HUES6 (cell line): Measurements from ENCODE around the gene NCOA1.
"Not testable (repeated sequence)": the region's sequence is repeated elsewhere in the genome, so short reads cannot be mapped to it uniquely, and the experiment has no call there.

Source experiments
- H3K27ac ChIP-seq: 2 replicates; pipeline ENCODE4 v1.7.0; 2013; ENCODE audit warnings: low read depth, mild to moderate bottlenecking, low read length, inconsistent platforms
- H3K27me3 ChIP-seq: 2 replicates; pipeline ENCODE4 v1.6.1; 2013; ENCODE audit warnings: low read length; ENCODE audit not compliant: control insufficient read depth, insufficient read depth
- H3K36me3 ChIP-seq: 2 replicates; pipeline ENCODE4 v1.6.1; 2013; ENCODE audit warnings: low read length; ENCODE audit not compliant: control insufficient read depth, insufficient read depth
- H3K4me1 ChIP-seq: 2 replicates; pipeline ENCODE4 v1.6.1; 2013; ENCODE audit warnings: low read length; ENCODE audit not compliant: control insufficient read depth, insufficient read depth
- H3K4me3 ChIP-seq: 2 replicates; pipeline ENCODE4 v1.5.1; 2013; ENCODE audit warnings: low read depth, low read length
- H3K9ac ChIP-seq: one replicate; pipeline ENCODE4 v1.6.1; 2013; ENCODE audit warnings: mild to moderate bottlenecking, low read length
- H3K9me3 ChIP-seq: 2 replicates; pipeline ENCODE4 v1.6.1; 2013; ENCODE audit warnings: low read depth, low read length; ENCODE audit not compliant: control insufficient read depth, insufficient read depth

Gene NCOA1

GRCh38 chr2:24658531-24659202 is 167.6 kb downstream of the NCOA1 start:
- Histone ChIP-seq H3K4me3 (no peak overlapping the region), H3K4me1 (no peaks in the 10 kb centered on the region; the same call in 1 of the 2 replicates), H3K27ac (no peak overlapping the region), H3K9ac (no peak overlapping the region), H3K9me3 (no peaks in the 10 kb centered on the region), H3K36me3 (no peaks in the 10 kb centered on the region), H3K27me3 (no peaks in the 10 kb centered on the region)

DNA sequence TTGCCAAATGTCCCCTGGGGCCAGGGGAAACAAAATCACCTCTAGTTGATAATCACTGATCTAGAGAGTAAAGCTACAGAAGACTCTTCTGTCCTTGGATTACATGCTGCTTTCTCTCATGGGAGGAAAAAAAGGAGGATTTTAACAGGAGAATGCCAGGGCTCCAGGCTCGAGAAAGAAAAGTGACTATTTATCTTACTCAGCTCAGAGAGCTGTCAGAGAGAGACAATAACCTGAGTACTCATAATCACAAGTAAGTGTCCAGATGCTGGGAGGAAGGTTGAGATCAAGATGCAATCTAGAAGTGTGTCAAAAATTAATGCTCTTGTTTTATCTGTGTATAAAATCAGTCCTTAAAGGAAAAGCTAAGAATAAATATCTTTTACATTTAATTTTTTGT is 168.8 kb downstream of the NCOA1 start:
- Histone ChIP-seq H3K9ac (no peak overlapping the region), H3K4me3 (no peak overlapping the region), H3K9me3 (no peaks in the 10 kb centered on the region), H3K36me3 (no peaks in the 10 kb centered on the region), H3K27me3 (no peaks in the 10 kb centered on the region), H3K27ac (no peak overlapping the region), H3K4me1 (no peaks in the 10 kb centered on the region; the same call in 1 of the 2 replicates)

DNA sequence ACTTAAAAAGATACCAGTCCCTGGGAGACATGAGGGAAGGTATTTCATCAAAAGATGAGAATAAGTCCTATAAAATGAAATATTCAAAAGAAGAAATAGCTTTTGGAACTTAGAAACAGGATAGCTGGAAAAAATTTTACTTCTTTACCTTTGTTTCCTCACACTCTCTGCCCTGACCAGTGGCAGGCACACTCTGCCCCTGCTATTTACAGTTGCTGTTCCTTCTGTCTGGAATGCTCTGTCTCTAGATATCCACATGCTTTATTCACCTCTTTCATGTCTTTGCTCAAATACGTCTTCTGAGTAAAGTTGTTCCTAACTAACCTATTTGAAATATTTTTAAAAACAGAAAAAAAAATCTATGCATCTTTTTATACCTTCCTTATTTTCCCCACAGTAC is 176.5 kb downstream of the NCOA1 start:
- no peaks in the 10 kb centered on the region for H3K4me1 ChIP-seq
- H3K4me3 ChIP-seq = no peak overlapping the region
- H3K9me3 ChIP-seq = no peaks in the 10 kb centered on the region
- no peak overlapping the region for H3K9ac ChIP-seq
- no peaks in the 10 kb centered on the region for H3K36me3 ChIP-seq
- H3K27ac ChIP-seq = no peak overlapping the region
- no peaks in the 10 kb centered on the region for H3K27me3 ChIP-seq

- Histone ChIP-seq H3K36me3 (no peaks in the 10 kb centered on the region), H3K27ac (no peak overlapping the region), H3K9ac (no peak overlapping the region), H3K27me3 (no peaks in the 10 kb centered on the region), H3K4me3 (no peak overlapping the region), H3K9me3 (no peaks in the 10 kb centered on the region), H3K4me1 (no peaks in the 10 kb centered on the region)
Observed at GRCh38 chr2:24671230-24671629, 180.2 kb downstream of the NCOA1 start.

- no peak overlapping the region for H3K9ac ChIP-seq
Observed at GRCh38 chr2:24672589-24672988, 181.5 kb downstream of the NCOA1 start.

GRCh38 chr2:24675338-24675737 is 184.3 kb downstream of the NCOA1 start:
- H3K9me3 ChIP-seq = no peaks in the 10 kb centered on the region
- H3K4me1 ChIP-seq = no peaks in the 10 kb centered on the region
- H3K27ac ChIP-seq = no peak overlapping the region
- H3K9ac ChIP-seq = no peak overlapping the region
- no peak overlapping the region for H3K4me3 ChIP-seq
- H3K36me3 ChIP-seq = no peaks in the 10 kb centered on the region
- no peaks in the 10 kb centered on the region for H3K27me3 ChIP-seq

More at GRCh38 chr2:24672589-24672988, 181.5 kb downstream of the NCOA1 start:
- Histone ChIP-seq H3K4me3 (no peak overlapping the region), H3K4me1 (no peaks in the 10 kb centered on the region), H3K36me3 (no peaks in the 10 kb centered on the region), H3K9me3 (no peaks in the 10 kb centered on the region), H3K27me3 (no peaks in the 10 kb centered on the region), H3K27ac (no peak overlapping the region)

DNA sequence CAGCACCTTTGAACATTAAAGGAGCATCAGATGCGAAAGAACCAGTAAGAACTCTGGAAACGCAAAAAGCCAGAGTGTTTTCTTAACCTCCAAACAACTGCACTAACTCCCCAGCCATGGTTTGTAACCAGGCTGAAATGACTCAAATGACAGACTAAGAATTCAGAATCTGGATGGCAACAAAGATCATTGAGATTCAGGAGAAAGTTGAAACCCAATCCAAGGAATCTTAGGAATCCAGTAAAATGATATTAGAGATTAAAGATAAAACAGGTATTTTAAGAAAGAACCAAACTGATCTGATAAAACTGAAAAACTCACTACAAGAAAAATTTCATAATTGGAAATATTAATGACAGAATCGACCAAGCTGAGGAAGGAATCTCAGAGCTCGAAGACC is 185.4 kb downstream of the NCOA1 start:
- H3K9ac ChIP-seq = no peak overlapping the region
- H3K27me3 ChIP-seq = no peaks in the 10 kb centered on the region
- no peaks in the 10 kb centered on the region for H3K4me1 ChIP-seq
- no peaks in the 10 kb centered on the region for H3K36me3 ChIP-seq
- no peak overlapping the region for H3K27ac ChIP-seq
- H3K9me3 ChIP-seq = no peaks in the 10 kb centered on the region
- H3K4me3 ChIP-seq = no peak overlapping the region

DNA sequence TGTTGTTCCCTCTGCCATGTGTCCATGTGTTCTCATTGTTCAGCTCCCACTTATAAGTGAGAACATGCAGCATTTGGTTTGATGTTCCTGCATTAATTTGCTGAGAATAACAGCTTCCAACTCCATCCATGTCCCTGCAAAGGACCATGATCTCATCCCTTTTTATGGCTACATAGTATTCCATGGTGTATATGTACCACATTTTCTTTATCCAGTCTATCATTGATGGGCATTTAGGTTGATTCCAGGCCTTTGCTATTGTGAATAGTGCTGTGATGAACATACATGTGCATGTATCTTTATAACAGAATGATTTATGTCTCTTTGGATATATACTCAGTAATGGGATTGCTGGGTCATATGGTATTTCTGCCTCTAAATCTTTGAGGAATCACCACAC is 187.0 kb downstream of the NCOA1 start:
- H3K9me3 ChIP-seq, H3K36me3 ChIP-seq, H3K4me3 ChIP-seq, H3K27me3 ChIP-seq, H3K4me1 ChIP-seq, H3K27ac ChIP-seq, H3K9ac ChIP-seq: not testable (repeated sequence)

DNA sequence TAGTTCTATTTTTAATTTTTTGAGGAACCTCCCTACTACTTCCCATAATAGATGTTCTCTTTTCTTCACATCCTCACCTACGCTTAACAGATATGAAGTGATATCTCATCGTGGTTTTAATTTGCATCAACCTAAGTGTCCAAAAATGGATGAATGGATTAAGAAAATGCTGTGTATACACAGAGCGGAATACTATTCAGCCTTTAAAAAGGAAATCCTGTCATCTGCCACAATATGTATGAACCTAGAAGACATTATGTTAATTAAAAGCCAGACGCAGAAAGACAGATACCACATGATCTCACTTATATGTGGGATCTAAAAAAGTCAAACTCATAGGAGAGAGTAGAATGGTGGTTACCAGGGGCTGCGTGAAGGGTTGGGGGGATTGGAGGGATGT is 189.1 kb downstream of the NCOA1 start:
- Histone ChIP-seq H3K27ac (no peak overlapping the region), H3K27me3 (no peaks in the 10 kb centered on the region), H3K4me1 (no peaks in the 10 kb centered on the region), H3K36me3 (no peaks in the 10 kb centered on the region), H3K9me3 (no peaks in the 10 kb centered on the region), H3K4me3 (no peak overlapping the region), H3K9ac (no peak overlapping the region)

- H3K9me3 ChIP-seq = no peaks in the 10 kb centered on the region
- no peaks in the 10 kb centered on the region for H3K4me1 ChIP-seq
- no peak overlapping the region for H3K27ac ChIP-seq
- H3K9ac ChIP-seq = no peak overlapping the region
- H3K36me3 ChIP-seq = no peaks in the 10 kb centered on the region
- no peaks in the 10 kb centered on the region for H3K27me3 ChIP-seq
- H3K4me3 ChIP-seq = no peak overlapping the region
Observed at GRCh38 chr2:24682304-24682703, 191.2 kb downstream of the NCOA1 start.

DNA sequence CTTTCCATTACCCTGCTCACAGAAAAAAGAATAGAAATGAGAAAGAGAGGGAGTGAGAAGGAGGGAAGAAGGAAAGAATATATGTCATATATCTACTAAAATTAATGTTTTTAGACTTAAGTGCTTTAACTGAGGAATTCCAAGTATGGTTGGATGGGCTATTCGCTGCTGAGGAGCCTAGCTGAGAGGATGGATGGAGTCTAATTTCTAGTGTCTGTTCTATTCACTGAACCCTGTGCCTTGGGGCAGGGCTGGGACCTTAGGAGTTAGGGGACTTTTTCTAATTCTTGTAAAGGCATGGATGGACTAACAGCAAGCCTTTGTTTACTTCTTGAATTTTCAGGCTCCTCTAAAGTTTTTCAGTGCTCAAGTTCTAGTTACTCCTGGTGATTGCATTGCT is 192.4 kb downstream of the NCOA1 start:
- no peaks in the 10 kb centered on the region for H3K36me3 ChIP-seq
- H3K4me3 ChIP-seq = no peak overlapping the region
- no peaks in the 10 kb centered on the region for H3K4me1 ChIP-seq
- H3K27ac ChIP-seq = no peak overlapping the region
- H3K9me3 ChIP-seq = no peaks in the 10 kb centered on the region
- no peak overlapping the region for H3K9ac ChIP-seq
- H3K27me3 ChIP-seq = no peaks in the 10 kb centered on the region

- H3K27ac ChIP-seq = no peak overlapping the region
- no peaks in the 10 kb centered on the region for H3K27me3 ChIP-seq
- H3K36me3 ChIP-seq = no peaks in the 10 kb centered on the region
- no peaks in the 10 kb centered on the region for H3K4me1 ChIP-seq
- H3K9ac ChIP-seq = no peak overlapping the region
- no peaks in the 10 kb centered on the region for H3K9me3 ChIP-seq
- H3K4me3 ChIP-seq = no peak overlapping the region
Observed at GRCh38 chr2:24690524-24690923, 199.5 kb downstream of the NCOA1 start.
